ENCODE results near the gene CRYBG2. TPM values are rescaled to one million over a fixed set of nuclear protein-coding genes. Genes with fewer than 3 reads are reported as not detected.
"Not testable (repeated sequence)": the region's sequence is repeated elsewhere in the genome, so short reads cannot be mapped to it uniquely, and the experiment has no call there.

Gene CRYBG2
- total RNA-seq, 1 experiment from 2014 or later = 6.4 TPM

GRCh38 chr1:26388791-26389445 lies 35.0 kb upstream of the CRYBG2 start:
- CTCF ChIA-PET = no interaction called here
- Mint-ChIP-seq H3K27me3 (ENCODE audit: unreplicated experiment) (peaks cover 35% of the 10 kb centered on the region), H3K4me3 (ENCODE audit: low read depth, unreplicated experiment) (no peak overlapping the region), H3K9me3 (ENCODE audit: low read depth, unreplicated experiment) (no peaks in the 10 kb centered on the region), H3K36me3 (ENCODE audit: insufficient read depth, unreplicated experiment) (no peaks in the 10 kb centered on the region), H3K4me1 (ENCODE audit: low read depth, unreplicated experiment) (peaks cover 16% of the 10 kb centered on the region), H3K27ac (ENCODE audit: unreplicated experiment) (no peak overlapping the region)
- DNase-seq = no peak
- no peak for TF ChIP-seq CTCF (IDR thresholded peaks at IDR 0.05; ENCODE audit: unreplicated experiment)
- no TSS peak for BruUV-seq (replicated peaks)
- intact Hi-C loops (cut with micrococcal nuclease; ENCODE audit: unreplicated experiment) = no loop called here

GRCh38 chr1:26387447-26387846 lies 33.5 kb upstream of the CRYBG2 start:
- Mint-ChIP-seq H3K27me3 (ENCODE audit: unreplicated experiment) (peaks cover 23% of the 10 kb centered on the region), H3K4me1 (ENCODE audit: low read depth, unreplicated experiment) (peaks cover 16% of the 10 kb centered on the region), H3K4me3 (ENCODE audit: low read depth, unreplicated experiment) (no peak overlapping the region), H3K27ac (ENCODE audit: unreplicated experiment) (no peak overlapping the region), H3K9me3 (ENCODE audit: low read depth, unreplicated experiment) (no peaks in the 10 kb centered on the region), H3K36me3 (ENCODE audit: insufficient read depth, unreplicated experiment) (no peaks in the 10 kb centered on the region)
- TF ChIP-seq CTCF (IDR thresholded peaks at IDR 0.05; ENCODE audit: unreplicated experiment) = no peak
- BruUV-seq (replicated peaks) = no TSS peak
- intact Hi-C loops (cut with micrococcal nuclease; ENCODE audit: unreplicated experiment) = no loop called here
- peak; percentile 62 for DNase-seq
- CTCF ChIA-PET = no interaction called here

- DNase-seq; H3K9me3 Mint-ChIP-seq (ENCODE audit: low read depth, unreplicated experiment); CTCF ChIA-PET; intact Hi-C loops (cut with micrococcal nuclease; ENCODE audit: unreplicated experiment); H3K36me3 Mint-ChIP-seq (ENCODE audit: insufficient read depth, unreplicated experiment); H3K4me3 Mint-ChIP-seq (ENCODE audit: low read depth, unreplicated experiment); H3K4me1 Mint-ChIP-seq (ENCODE audit: low read depth, unreplicated experiment); H3K27me3 Mint-ChIP-seq (ENCODE audit: unreplicated experiment); H3K27ac Mint-ChIP-seq (ENCODE audit: unreplicated experiment); BruUV-seq (replicated peaks): not testable (repeated sequence)
Measured at GRCh38 chr1:26385063-26385462, 31.1 kb upstream of the CRYBG2 start.

- peaks cover 8% of the 10 kb centered on the region for H3K4me1 Mint-ChIP-seq (ENCODE audit: low read depth, unreplicated experiment)
- TF ChIP-seq CTCF (IDR thresholded peaks at IDR 0.05; ENCODE audit: unreplicated experiment) = no peak
- peaks cover 7% of the 10 kb centered on the region for H3K27me3 Mint-ChIP-seq (ENCODE audit: unreplicated experiment)
- CTCF ChIA-PET = no interaction called here
- no peak for DNase-seq
- H3K9me3 Mint-ChIP-seq (ENCODE audit: low read depth, unreplicated experiment) = no peaks in the 10 kb centered on the region
- H3K36me3 Mint-ChIP-seq (ENCODE audit: insufficient read depth, unreplicated experiment) = no peaks in the 10 kb centered on the region
- no TSS peak for BruUV-seq (replicated peaks)
- intact Hi-C loops (cut with micrococcal nuclease; ENCODE audit: unreplicated experiment) = no loop called here
- H3K27ac Mint-ChIP-seq (ENCODE audit: unreplicated experiment) = no peak overlapping the region
- no peak overlapping the region for H3K4me3 Mint-ChIP-seq (ENCODE audit: low read depth, unreplicated experiment)
Measured at GRCh38 chr1:26384076-26384475, 30.1 kb upstream of the CRYBG2 start.

- CTCF ChIA-PET = no interaction called here
- Mint-ChIP-seq H3K4me3 (ENCODE audit: low read depth, unreplicated experiment) (no peak overlapping the region), H3K4me1 (ENCODE audit: low read depth, unreplicated experiment) (peaks cover 11% of the 10 kb centered on the region), H3K27me3 (ENCODE audit: unreplicated experiment) (peaks cover 9% of the 10 kb centered on the region), H3K36me3 (ENCODE audit: insufficient read depth, unreplicated experiment) (no peaks in the 10 kb centered on the region), H3K27ac (ENCODE audit: unreplicated experiment) (no peak overlapping the region), H3K9me3 (ENCODE audit: low read depth, unreplicated experiment) (no peaks in the 10 kb centered on the region)
- no peak for TF ChIP-seq CTCF (IDR thresholded peaks at IDR 0.05; ENCODE audit: unreplicated experiment)
- no TSS peak for BruUV-seq (replicated peaks)
- no peak for DNase-seq
- intact Hi-C loops (cut with micrococcal nuclease; ENCODE audit: unreplicated experiment) = no loop called here
Measured at GRCh38 chr1:26378879-26379251, 24.9 kb upstream of the CRYBG2 start.

Data from Calu3 (cell line).